Mammary epithelial cell (primary cell): Measurements from ENCODE around the gene KLHL12.

Experiments used
- EZH2 ChIP-seq: IDR thresholded peaks from 2 replicates; pipeline ENCODE4 v1.6.1; 2012; ENCODE audit warnings: low read length, inconsistent platforms, borderline replicate concordance
- TF ChIP-seq, protein P1 (sequence below), 2 donors: IDR thresholded peaks in 1 of 2; conservative IDR thresholded peaks in 1 of 2; 2 replicates each; pipeline ENCODE4 v1.5.1; 2011 to 2012; ENCODE audit warnings: inconsistent platforms in 2 of 2, low read length in 2 of 2, mild to moderate bottlenecking in 2 of 2, control low read depth in 1 of 2, low read depth in 1 of 2; ENCODE audit not compliant: insufficient read depth in 1 of 2; ENCODE audit errors: extremely low read depth in 1 of 2

DNA sequence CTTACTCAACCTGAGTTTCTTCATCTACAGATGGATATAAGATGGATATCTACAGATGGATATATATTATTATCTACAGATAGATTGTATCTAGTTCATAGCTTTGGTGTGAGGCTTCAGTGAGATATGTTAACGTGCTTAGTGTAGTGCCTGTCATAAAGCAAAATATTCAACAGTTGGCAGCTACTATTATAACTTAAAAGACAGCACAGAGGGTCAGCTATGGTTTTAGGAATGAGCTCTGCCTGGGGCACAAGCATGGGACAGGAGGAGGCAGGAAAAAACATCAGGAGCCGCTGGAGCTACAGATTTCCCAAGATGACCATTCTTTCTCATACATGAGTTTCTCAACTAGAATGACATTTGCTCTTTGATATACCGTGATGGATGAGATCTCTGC is 41.3 kb upstream of the KLHL12 start:
- TF ChIP-seq, protein P1, sequence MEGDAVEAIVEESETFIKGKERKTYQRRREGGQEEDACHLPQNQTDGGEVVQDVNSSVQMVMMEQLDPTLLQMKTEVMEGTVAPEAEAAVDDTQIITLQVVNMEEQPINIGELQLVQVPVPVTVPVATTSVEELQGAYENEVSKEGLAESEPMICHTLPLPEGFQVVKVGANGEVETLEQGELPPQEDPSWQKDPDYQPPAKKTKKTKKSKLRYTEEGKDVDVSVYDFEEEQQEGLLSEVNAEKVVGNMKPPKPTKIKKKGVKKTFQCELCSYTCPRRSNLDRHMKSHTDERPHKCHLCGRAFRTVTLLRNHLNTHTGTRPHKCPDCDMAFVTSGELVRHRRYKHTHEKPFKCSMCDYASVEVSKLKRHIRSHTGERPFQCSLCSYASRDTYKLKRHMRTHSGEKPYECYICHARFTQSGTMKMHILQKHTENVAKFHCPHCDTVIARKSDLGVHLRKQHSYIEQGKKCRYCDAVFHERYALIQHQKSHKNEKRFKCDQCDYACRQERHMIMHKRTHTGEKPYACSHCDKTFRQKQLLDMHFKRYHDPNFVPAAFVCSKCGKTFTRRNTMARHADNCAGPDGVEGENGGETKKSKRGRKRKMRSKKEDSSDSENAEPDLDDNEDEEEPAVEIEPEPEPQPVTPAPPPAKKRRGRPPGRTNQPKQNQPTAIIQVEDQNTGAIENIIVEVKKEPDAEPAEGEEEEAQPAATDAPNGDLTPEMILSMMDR (conservative IDR thresholded peaks at IDR 0.05 in 1 of 2, IDR thresholded peaks at IDR 0.05 in 1 of 2; ENCODE audit: extremely low read depth in 1 of 2, insufficient read depth in 1 of 2, low read depth in 1 of 2, low read length in 2 of 2): no peak
- no peak for TF ChIP-seq EZH2
